CD4-positive, alpha-beta T cell treated with Interleukin-12 subunit alpha and Interleukin-12 subunit beta, for 1 hour (primary cell): ENCODE measurements around the gene PABPN1.
"Not testable (repeated sequence)": the region's sequence is repeated elsewhere in the genome, so short reads cannot be mapped to it uniquely, and the experiment has no call there.

Source experiments
- DNase-seq: peaks from one replicate; pipeline ENCODE4 v3.0.0-alpha.2; 2020

PABPN1 gene

GRCh38 chr14:23301969-23302289 lies 19.3 kb upstream of the PABPN1 start:
- DNase-seq: no peak

- peak; percentile 87 for DNase-seq
Measured at GRCh38 chr14:23302290-23303225, 18.7 kb upstream of the PABPN1 start, which contains the start of gene PPP1R3E. Gene PPP1R3E (minus strand): TSS chr14:23302859. CDS start chr14:23302576, 283 bp downstream.

GRCh38 chr14:23306412-23307145 lies 14.7 kb upstream of the PABPN1 start, which contains the start of gene BCL2L2:
Gene BCL2L2 (plus strand): TSS chr14:23306833. CDS start chr14:23307768, 935 bp downstream.
- DNase-seq: no peak

- DNase-seq: no peak
Measured at GRCh38 chr14:23307146-23307530, 14.1 kb upstream of the PABPN1 start.

GRCh38 chr14:23307687-23308644 lies 13.3 kb upstream of the PABPN1 start:
- DNase-seq: no peak

GRCh38 chr14:23308721-23309445 lies 12.4 kb upstream of the PABPN1 start:
- no peak for DNase-seq

- DNase-seq: no peak
Measured at GRCh38 chr14:23310546-23310945, 10.7 kb upstream of the PABPN1 start.

- no peak for DNase-seq
Measured at GRCh38 chr14:23316300-23316699, 5.0 kb upstream of the PABPN1 start.

- no peak for DNase-seq
Measured at GRCh38 chr14:23319746-23320583, 1.3 kb upstream of the PABPN1 start.

GRCh38 chr14:23321572-23322547 lies 603 bp downstream of the PABPN1 start:
- DNase-seq: peak; percentile 52

- no peak for DNase-seq
Measured at GRCh38 chr14:23322568-23323517, 1.6 kb downstream of the PABPN1 start.

- no peak for DNase-seq
Measured at GRCh38 chr14:23323838-23324454, 2.7 kb downstream of the PABPN1 start.

GRCh38 chr14:23324455-23324846 lies 3.2 kb downstream of the PABPN1 start:
- no peak for DNase-seq

- DNase-seq: no peak
Measured at GRCh38 chr14:23324993-23325392, 3.7 kb downstream of the PABPN1 start.

- not testable (repeated sequence) for DNase-seq
Measured at GRCh38 chr14:23325746-23326145, 4.5 kb downstream of the PABPN1 start.

- no peak for DNase-seq
Measured at GRCh38 chr14:23326491-23327332, 5.5 kb downstream of the PABPN1 start.
